Suprapubic skin (tissue), 4 donors: Measurements from ENCODE around the gene KCNA2.

Experiments
- EP300 ChIP-seq: sonication (generic); formaldehyde crosslinking; IDR thresholded peaks from one replicate; pipeline ENCODE4 v1.6.1; 2017; ENCODE audit warnings: antibody characterized with exemption
- POLR2A ChIP-seq, 2 donors: fragments of 450-650 bp; IDR thresholded peaks; one replicate each; pipeline ENCODE4 v1.6.1; 2017; ENCODE audit warnings: antibody characterized with exemption in 2 of 2, mild to moderate bottlenecking in 2 of 2, moderate library complexity in 2 of 2
- POLR2AphosphoS5 ChIP-seq, 3 donors: sonication (generic); formaldehyde crosslinking; IDR thresholded peaks; one replicate each; pipeline ENCODE4 v1.6.1; 2017; ENCODE audit warnings: antibody characterized with exemption in 3 of 3
- TF ChIP-seq, protein P1 (sequence below), 2 donors: fragments of 200-600 bp in 1 of 2; fragments of 450-650 bp in 1 of 2; sonication (generic) in 1 of 2; IDR thresholded peaks; one replicate each; pipeline ENCODE4 v1.5.1; 2016 to 2019; ENCODE audit warnings: antibody characterized with exemption in 2 of 2, mild to moderate bottlenecking in 1 of 2, moderate library complexity in 1 of 2

GRCh38 chr1:110585481-110585880, 20.7 kb downstream of the KCNA2 start:
- TF ChIP-seq, protein P1, sequence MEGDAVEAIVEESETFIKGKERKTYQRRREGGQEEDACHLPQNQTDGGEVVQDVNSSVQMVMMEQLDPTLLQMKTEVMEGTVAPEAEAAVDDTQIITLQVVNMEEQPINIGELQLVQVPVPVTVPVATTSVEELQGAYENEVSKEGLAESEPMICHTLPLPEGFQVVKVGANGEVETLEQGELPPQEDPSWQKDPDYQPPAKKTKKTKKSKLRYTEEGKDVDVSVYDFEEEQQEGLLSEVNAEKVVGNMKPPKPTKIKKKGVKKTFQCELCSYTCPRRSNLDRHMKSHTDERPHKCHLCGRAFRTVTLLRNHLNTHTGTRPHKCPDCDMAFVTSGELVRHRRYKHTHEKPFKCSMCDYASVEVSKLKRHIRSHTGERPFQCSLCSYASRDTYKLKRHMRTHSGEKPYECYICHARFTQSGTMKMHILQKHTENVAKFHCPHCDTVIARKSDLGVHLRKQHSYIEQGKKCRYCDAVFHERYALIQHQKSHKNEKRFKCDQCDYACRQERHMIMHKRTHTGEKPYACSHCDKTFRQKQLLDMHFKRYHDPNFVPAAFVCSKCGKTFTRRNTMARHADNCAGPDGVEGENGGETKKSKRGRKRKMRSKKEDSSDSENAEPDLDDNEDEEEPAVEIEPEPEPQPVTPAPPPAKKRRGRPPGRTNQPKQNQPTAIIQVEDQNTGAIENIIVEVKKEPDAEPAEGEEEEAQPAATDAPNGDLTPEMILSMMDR (IDR thresholded peaks at IDR 0.05), result no peak
- TF ChIP-seq POLR2AphosphoS5 (IDR thresholded peaks at IDR 0.05) (no peak), POLR2A (IDR thresholded peaks at IDR 0.05) (no peak), EP300 (no peak)
